Suprapubic skin (tissue), 3 donors: ENCODE measurements around the gene TRIM44.
"Not testable (repeated sequence)": the region's sequence is repeated elsewhere in the genome, so short reads cannot be mapped to it uniquely, and the experiment has no call there.

Experiments
- EP300 ChIP-seq: sonication (generic); formaldehyde crosslinking; IDR thresholded peaks from one replicate; pipeline ENCODE4 v1.6.1; 2017; ENCODE audit warnings: antibody characterized with exemption
- TF ChIP-seq, protein P1 (sequence below), 2 donors: fragments of 200-600 bp in 1 of 2; fragments of 450-650 bp in 1 of 2; sonication (generic) in 1 of 2; IDR thresholded peaks; one replicate each; pipeline ENCODE4 v1.5.1; 2016 to 2019; ENCODE audit warnings: antibody characterized with exemption in 2 of 2, mild to moderate bottlenecking in 1 of 2, moderate library complexity in 1 of 2

GRCh38 chr11:35668350-35668749 is 5.8 kb downstream of the TRIM44 start:
- TF ChIP-seq, protein P1, sequence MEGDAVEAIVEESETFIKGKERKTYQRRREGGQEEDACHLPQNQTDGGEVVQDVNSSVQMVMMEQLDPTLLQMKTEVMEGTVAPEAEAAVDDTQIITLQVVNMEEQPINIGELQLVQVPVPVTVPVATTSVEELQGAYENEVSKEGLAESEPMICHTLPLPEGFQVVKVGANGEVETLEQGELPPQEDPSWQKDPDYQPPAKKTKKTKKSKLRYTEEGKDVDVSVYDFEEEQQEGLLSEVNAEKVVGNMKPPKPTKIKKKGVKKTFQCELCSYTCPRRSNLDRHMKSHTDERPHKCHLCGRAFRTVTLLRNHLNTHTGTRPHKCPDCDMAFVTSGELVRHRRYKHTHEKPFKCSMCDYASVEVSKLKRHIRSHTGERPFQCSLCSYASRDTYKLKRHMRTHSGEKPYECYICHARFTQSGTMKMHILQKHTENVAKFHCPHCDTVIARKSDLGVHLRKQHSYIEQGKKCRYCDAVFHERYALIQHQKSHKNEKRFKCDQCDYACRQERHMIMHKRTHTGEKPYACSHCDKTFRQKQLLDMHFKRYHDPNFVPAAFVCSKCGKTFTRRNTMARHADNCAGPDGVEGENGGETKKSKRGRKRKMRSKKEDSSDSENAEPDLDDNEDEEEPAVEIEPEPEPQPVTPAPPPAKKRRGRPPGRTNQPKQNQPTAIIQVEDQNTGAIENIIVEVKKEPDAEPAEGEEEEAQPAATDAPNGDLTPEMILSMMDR (IDR thresholded peaks at IDR 0.05), result not testable (repeated sequence)
- TF ChIP-seq EP300, result not testable (repeated sequence)
